Muscle of leg (tissue), 11 donors: ENCODE measurements around the gene MYO15A. TPM values are rescaled to one million over a fixed set of nuclear protein-coding genes. Genes with fewer than 3 reads are reported as not detected.

ENCODE experiments used
- DNase-seq: peaks from one replicate; pipeline ENCODE4 v3.0.0; 2013
- H3K27ac ChIP-seq: one replicate; pipeline ENCODE4 v1.5.1; 2013; ENCODE audit warnings: mild to moderate bottlenecking, low read length, control low read depth
- H3K27me3 ChIP-seq: one replicate; pipeline ENCODE4 v1.6.1; 2013; ENCODE audit warnings: low read length; ENCODE audit not compliant: control insufficient read depth, insufficient read depth
- H3K36me3 ChIP-seq: one replicate; pipeline ENCODE4 v1.6.1; 2013; ENCODE audit warnings: low read length; ENCODE audit not compliant: control insufficient read depth, insufficient read depth
- H3K4me1 ChIP-seq: one replicate; pipeline ENCODE4 v1.6.1; 2013; ENCODE audit warnings: low read length; ENCODE audit not compliant: control insufficient read depth, insufficient read depth
- H3K4me3 ChIP-seq: one replicate; pipeline ENCODE4 v1.5.1; 2013; ENCODE audit warnings: low read length, control low read depth
- H3K9me3 ChIP-seq: replicated peaks from 2 replicates; pipeline ENCODE4 v1.6.1; 2013; ENCODE audit warnings: low read depth, low read length; ENCODE audit not compliant: control insufficient read depth
- WGBS: methylation state at CpG from one replicate; pipeline ENCODE4 v1.1.5; 2013; ENCODE audit warnings: missing lambda C conversion rate; ENCODE audit not compliant: insufficient coverage; 5-methylcytosine and 5-hydroxymethylcytosine counted together
- polyA plus RNA-seq, 8 donors: library from polyadenylated mRNA; unstranded; fragments of 120-200 nt; gene quantifications; one replicate each; pipeline versions ENCODE4 v1.2.1 to v1.2.3, GENCODE V29; 2013; ENCODE audit warnings: inconsistent platforms in 1 of 8, low replicate concordance in 1 of 8; ENCODE audit not compliant: insufficient read length in 8 of 8, insufficient read depth in 1 of 8
- total RNA-seq: library from RNA; stranded (reverse); fragments of 120-200 nt; gene quantifications from one replicate; pipeline ENCODE4 v1.2.4, GENCODE V29; 2013

MYO15A gene
- total and polyA plus RNA-seq, 9 donors = 0.58 to 1.8 (median 1.2) TPM

GRCh38 chr17:18167421-18167820 lies 58.9 kb downstream of the MYO15A start:
- Histone ChIP-seq H3K36me3 (no peaks in the 10 kb centered on the region), H3K4me1 (no peaks in the 10 kb centered on the region), H3K4me3 (no peak overlapping the region), H3K27me3 (no peaks in the 10 kb centered on the region), H3K27ac (no peak overlapping the region), H3K9me3 (no peaks in the 10 kb centered on the region)
- DNase-seq = no peak
- 79% methylated on average over 10 of the region's 10 CpGs for WGBS

- Histone ChIP-seq H3K4me3 (no peak overlapping the region), H3K27me3 (no peaks in the 10 kb centered on the region), H3K27ac (no peak overlapping the region), H3K9me3 (no peaks in the 10 kb centered on the region), H3K4me1 (no peaks in the 10 kb centered on the region), H3K36me3 (no peaks in the 10 kb centered on the region)
- WGBS = 50% methylated on average over 1 of the region's 3 CpGs
- DNase-seq = no peak
Observed at GRCh38 chr17:18172531-18173278, 64.1 kb downstream of the MYO15A start.

DNA sequence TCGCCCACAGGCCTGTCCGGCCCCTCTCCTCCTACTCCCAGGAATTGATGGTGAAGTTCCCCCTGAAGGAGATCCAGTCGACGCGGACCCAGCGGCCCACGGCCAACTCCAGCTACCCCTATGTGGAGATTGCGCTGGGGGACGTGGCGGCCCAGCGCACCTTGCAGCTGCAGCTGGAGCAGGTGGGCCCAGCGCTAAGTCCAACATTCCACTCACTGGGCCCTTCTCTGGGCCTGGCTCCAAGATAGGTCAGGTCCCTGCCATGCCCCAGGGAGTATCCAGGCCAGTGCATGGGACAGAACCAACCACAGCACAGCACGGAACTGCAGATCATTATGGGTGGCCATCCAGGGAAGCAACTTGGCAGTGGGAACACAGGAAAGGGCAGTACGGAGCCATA lies 65.2 kb downstream of the MYO15A start:
- no peaks in the 10 kb centered on the region for H3K4me1 ChIP-seq
- no peak for DNase-seq
- H3K36me3 ChIP-seq = no peaks in the 10 kb centered on the region
- 86% methylated on average over 12 of the region's 14 CpGs for WGBS
- no peaks in the 10 kb centered on the region for H3K27me3 ChIP-seq
- no peak overlapping the region for H3K27ac ChIP-seq
- no peak overlapping the region for H3K4me3 ChIP-seq
- no peaks in the 10 kb centered on the region for H3K9me3 ChIP-seq

DNA sequence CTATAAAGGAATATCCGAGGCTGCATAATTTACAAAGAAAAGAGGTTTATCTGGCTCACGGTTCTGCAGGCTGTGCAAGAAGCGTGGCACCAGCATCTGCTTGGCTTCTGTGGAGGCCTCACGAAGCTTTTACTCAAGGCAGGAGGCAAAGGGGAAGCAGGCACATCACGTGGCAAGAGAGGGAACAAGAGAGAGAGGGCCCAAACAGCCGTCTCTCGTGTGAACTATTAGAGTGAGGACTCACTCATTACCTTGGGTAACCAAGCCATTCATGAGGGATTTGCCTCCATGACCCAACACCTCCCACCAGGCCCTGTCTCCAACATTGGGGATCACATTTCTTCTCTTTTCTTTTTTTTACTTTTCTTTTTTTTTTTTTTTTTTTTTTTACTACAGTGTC lies 67.6 kb downstream of the MYO15A start:
- Histone ChIP-seq H3K4me3 (no peak overlapping the region), H3K27ac (no peak overlapping the region), H3K9me3 (no peaks in the 10 kb centered on the region), H3K4me1 (peaks cover 2% of the 10 kb centered on the region), H3K27me3 (no peaks in the 10 kb centered on the region), H3K36me3 (no peaks in the 10 kb centered on the region)
- WGBS = 68% methylated on average over 4 of the region's 7 CpGs
- peak; percentile 50 for DNase-seq

DNA sequence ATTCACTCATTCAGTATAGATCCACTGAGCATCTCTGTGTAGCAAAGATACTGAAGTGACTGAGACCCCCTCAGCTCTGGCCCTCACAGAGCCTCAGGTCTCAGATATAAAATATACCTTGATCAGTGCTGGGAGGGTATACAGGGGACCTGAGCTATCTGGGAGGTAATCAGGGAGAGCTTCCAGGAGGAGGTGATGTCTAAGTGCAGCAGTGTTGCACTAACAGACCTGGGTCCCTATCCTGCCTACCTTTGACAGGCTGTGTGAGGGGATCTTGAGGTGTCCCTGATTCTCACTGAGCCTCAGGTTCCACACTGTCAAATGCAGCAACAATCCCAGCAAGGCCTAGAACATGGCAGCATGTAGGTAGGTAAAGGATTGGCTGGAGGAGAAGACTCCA lies 68.6 kb downstream of the MYO15A start:
- Histone ChIP-seq H3K27me3 (no peaks in the 10 kb centered on the region), H3K27ac (no peak overlapping the region), H3K4me1 (peaks cover 10% of the 10 kb centered on the region), H3K4me3 (no peak overlapping the region), H3K9me3 (no peaks in the 10 kb centered on the region), H3K36me3 (no peaks in the 10 kb centered on the region)
- no peak for DNase-seq

DNA sequence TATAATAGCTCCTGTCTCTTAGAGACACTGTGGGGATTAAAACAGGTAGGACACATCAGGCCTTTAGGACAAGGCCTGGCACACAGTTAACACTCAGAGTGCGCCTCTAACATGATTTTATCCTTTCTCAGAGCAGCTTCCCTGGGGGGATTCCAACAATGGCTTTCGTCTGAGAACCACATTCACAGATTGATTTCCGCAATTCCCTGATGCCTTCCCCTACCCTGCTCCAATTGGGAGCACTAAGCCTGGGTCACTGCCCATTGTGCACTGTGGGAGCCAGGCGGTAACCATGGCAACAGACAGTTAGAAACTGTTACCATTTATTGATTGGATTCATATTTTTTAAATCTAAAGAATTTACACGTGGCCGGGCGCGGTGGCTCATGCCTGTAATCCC lies 69.2 kb downstream of the MYO15A start:
- no peak overlapping the region for H3K27ac ChIP-seq
- H3K4me3 ChIP-seq = no peak overlapping the region
- DNase-seq = no peak
- no peaks in the 10 kb centered on the region for H3K27me3 ChIP-seq
- H3K9me3 ChIP-seq = no peaks in the 10 kb centered on the region
- no peaks in the 10 kb centered on the region for H3K36me3 ChIP-seq
- WGBS = 71% methylated on average over 3 of the region's 8 CpGs
- peaks cover 16% of the 10 kb centered on the region for H3K4me1 ChIP-seq

DNA sequence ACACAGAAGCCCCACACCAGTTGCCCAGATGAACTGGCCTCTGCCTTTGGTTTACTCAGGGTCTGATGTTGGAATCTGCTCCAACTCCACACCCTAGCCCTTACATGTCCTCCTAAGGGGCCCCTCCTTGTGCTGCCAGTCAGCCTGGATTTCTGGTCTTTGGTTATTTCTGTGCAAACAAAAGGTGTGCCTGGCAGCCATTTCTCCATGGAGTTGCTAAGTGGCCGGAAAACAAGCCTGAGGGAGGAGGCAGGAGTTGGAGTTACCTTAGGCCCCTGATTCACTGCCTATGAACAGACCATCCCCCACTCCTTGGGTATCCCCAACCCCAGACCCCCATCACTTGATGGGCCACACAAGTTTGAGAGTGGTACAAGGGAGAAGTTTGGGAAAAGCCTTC lies 70.6 kb downstream of the MYO15A start:
- no peak for DNase-seq
- no peak overlapping the region for H3K27ac ChIP-seq
- peaks cover 17% of the 10 kb centered on the region for H3K4me1 ChIP-seq
- no peaks in the 10 kb centered on the region for H3K9me3 ChIP-seq
- no CpG with 5 or more reads among the region's 1 CpG for WGBS
- no peaks in the 10 kb centered on the region for H3K27me3 ChIP-seq
- no peak overlapping the region for H3K4me3 ChIP-seq
- no peaks in the 10 kb centered on the region for H3K36me3 ChIP-seq

- no peak for DNase-seq
- H3K27ac ChIP-seq = no peak overlapping the region
- peaks cover 18% of the 10 kb centered on the region for H3K4me1 ChIP-seq
- H3K27me3 ChIP-seq = no peaks in the 10 kb centered on the region
- no peak overlapping the region for H3K4me3 ChIP-seq
- 79% methylated on average over 5 of the region's 7 CpGs for WGBS
- H3K9me3 ChIP-seq = no peaks in the 10 kb centered on the region
- no peaks in the 10 kb centered on the region for H3K36me3 ChIP-seq
Observed at GRCh38 chr17:18179804-18180203, 71.2 kb downstream of the MYO15A start.

- peak; percentile 87 for DNase-seq
- Histone ChIP-seq H3K4me1 (peaks cover 32% of the 10 kb centered on the region), H3K4me3 (no peak overlapping the region), H3K27ac (peak overlapping the region; percentile 100), H3K36me3 (peaks cover 10% of the 10 kb centered on the region), H3K9me3 (no peaks in the 10 kb centered on the region), H3K27me3 (no peaks in the 10 kb centered on the region)
- 69% methylated on average over 2 of the region's 5 CpGs for WGBS
Observed at GRCh38 chr17:18181358-18181757, 72.8 kb downstream of the MYO15A start.

- WGBS = 16% methylated on average over 22 of the region's 28 CpGs
- Histone ChIP-seq H3K9me3 (no peaks in the 10 kb centered on the region), H3K4me1 (peaks cover 41% of the 10 kb centered on the region), H3K4me3 (peak overlapping the region; percentile 69), H3K27ac (peak overlapping the region; percentile 100), H3K27me3 (no peaks in the 10 kb centered on the region), H3K36me3 (peaks cover 15% of the 10 kb centered on the region)
- peak; percentile 80 for DNase-seq
Observed at GRCh38 chr17:18182110-18182977, 73.8 kb downstream of the MYO15A start.
